Activated T-cell treated with anti-CD3 and anti-CD28 coated beads for 48 hours (primary cell): ENCODE data around the gene NFKBIB.
"Not testable (repeated sequence)": the region's sequence is repeated elsewhere in the genome, so short reads cannot be mapped to it uniquely, and the experiment has no call there.

Source experiments
- DNase-seq: peaks from one replicate; pipeline ENCODE4 v3.0.0-alpha.2; 2020; ENCODE audit warnings: low read depth

The NFKBIB gene

GRCh38 chr19:38875656-38876395 lies 23.9 kb upstream of the NFKBIB start:
- no peak for DNase-seq

GRCh38 chr19:38877781-38878574 lies 21.8 kb upstream of the NFKBIB start, which contains the start of gene RINL:
RINL (minus strand) TSS chr19:38878275; CDS start chr19:38876742, 1,533 bp downstream.
- DNase-seq = peak; percentile 53

GRCh38 chr19:38878575-38879399 lies 21.0 kb upstream of the NFKBIB start:
- DNase-seq = no peak

- no peak for DNase-seq
Measured at GRCh38 chr19:38879400-38879751, 20.4 kb upstream of the NFKBIB start.

DNA sequence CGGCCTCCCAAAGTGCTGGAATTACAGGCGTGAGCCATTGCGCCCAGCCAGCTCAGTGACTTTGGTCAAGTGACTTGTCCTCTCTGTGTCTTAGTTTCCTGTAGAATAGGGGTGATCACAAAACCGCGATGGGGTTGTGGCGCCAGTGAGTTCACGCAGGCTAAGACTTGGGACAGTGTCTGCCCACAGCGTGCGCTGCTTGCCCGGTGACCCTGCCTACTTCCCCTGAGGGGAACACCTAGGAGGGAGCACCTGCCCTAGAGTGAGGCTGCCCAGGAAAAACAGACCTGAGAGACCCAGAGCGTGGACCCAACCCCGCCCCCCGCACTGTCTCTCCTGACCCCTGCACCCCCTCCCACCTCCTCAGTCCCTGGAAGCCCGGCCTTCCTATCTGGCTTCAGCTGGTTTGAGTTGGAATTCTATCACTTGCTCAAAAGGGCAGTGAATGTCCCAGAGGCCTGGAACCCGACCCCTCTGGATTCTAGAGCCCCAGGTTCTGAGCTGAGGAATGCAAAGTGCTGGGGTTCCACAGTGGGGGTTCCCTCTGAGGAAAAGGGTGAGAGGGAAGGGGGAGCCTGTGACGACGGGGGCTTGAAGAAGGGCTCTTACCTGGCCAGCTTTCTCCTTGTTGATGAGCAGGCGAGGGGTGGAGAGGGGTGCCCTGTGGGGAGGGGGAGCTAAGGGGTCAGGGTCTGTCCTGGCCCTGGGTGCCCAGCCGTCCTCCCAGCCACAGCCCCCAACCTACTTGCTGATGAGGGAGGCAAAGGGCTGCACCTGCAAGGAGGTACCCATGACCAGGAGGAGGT lies 19.5 kb upstream of the NFKBIB start:
- DNase-seq = no peak

GRCh38 chr19:38880882-38881609 lies 18.7 kb upstream of the NFKBIB start:
- DNase-seq = no peak

DNA sequence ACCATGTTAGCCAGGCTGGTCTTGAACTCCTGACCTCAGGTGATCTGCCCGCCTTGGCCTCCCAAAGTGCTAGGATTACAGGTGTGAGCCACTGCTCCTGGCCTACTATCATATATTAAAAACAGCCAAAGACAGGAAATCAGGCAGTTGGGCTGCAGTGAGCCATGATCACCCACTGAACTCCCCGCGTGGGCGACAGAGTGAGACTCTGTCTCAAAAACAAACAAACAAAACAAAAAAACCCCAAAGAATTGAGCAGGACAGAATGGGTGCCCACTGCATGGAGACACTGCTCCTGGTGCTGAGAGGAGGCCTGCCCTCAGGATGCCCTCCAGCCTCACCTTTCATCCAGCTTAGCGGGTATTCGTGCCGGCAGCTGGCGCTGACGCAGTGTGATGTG lies 16.5 kb upstream of the NFKBIB start:
- no peak for DNase-seq

GRCh38 chr19:38884691-38885090 lies 15.1 kb upstream of the NFKBIB start:
- DNase-seq = not testable (repeated sequence)

DNA sequence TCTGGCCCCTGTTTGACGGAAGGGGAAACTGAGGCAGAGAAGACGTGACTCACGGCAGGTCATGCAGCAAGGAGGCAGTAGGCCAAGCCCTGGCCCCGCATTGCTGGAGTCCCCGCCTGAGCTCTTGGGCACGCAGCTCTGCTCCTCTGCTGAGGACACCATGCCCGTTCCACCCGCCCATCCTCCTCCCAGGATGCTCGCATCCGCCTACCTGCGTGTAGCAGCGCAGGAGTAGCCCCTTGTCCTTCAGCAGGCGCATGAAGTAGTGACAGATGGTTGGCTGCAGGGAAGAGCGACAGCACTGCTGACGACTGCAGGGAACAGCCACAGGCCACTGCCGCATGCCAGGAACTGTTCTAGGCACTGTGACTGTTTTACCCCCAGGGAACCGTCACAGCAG lies 10.9 kb upstream of the NFKBIB start:
- DNase-seq = no peak

DNA sequence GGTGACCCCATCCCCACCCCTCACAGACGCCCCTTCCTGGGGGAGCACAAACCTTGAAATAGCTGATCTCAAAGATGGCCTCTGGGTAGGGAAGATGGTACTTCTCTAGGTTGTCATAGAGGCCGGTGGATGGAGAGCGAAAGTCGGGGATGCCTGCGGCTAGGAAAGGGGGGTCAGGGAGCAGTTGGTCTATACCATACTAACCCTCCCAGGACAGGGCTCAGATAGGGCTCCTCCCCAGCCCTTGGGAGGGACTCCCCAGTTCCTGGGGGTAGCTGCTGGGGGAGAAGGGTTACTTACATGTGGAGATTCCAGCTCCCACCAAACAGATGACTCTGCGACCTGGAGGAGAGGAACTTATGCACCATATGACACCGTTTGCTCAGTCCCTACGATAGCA lies 10.0 kb upstream of the NFKBIB start:
- no peak for DNase-seq

- no peak for DNase-seq
Measured at GRCh38 chr19:38890686-38891085, 9.1 kb upstream of the NFKBIB start.

GRCh38 chr19:38891771-38892170 lies 8.0 kb upstream of the NFKBIB start:
- DNase-seq = no peak

DNA sequence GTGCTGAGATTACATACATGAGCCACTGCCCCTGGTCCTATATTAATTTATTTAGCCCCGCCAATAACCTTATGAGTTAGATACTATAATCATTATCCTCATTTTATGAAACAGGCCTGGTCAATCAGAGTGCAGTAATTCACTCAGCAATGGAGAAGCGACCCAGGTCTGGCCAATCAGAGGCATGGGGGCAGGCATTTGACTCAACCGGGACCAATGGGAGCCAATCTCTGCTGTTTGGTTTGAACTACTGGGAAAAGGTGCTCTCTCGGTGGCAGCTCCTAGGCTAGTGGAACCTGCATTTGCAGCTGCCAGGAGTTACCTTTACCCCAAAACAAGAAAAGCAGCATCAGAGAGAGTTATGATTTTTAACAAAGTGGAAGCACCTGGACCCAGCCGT lies 6.9 kb upstream of the NFKBIB start:
- DNase-seq = no peak

- DNase-seq = no peak
Measured at GRCh38 chr19:38893341-38893771, 6.4 kb upstream of the NFKBIB start.

DNA sequence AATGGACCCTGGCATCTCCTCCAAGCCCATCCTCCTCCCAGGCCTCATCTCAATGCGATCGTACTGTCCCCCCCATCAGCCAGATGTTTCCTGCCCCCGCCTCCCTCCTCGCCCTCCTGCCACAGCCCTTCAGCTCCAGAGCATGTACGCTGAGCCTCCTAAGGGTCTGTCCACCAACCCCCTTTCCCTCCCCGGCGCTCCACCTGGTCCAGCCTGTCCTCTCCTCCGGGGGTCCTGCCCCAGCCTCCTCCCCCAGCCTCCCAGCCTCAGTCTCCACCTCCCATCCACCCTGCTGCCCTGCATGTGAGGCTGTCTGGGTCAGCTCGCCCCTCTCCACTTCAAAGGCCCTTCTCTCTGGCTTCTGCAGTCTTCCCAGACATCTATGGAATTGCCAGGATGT lies 4.8 kb upstream of the NFKBIB start:
- no peak for DNase-seq

- DNase-seq = no peak
Measured at GRCh38 chr19:38898788-38899446, 852 bp upstream of the NFKBIB start.

DNA sequence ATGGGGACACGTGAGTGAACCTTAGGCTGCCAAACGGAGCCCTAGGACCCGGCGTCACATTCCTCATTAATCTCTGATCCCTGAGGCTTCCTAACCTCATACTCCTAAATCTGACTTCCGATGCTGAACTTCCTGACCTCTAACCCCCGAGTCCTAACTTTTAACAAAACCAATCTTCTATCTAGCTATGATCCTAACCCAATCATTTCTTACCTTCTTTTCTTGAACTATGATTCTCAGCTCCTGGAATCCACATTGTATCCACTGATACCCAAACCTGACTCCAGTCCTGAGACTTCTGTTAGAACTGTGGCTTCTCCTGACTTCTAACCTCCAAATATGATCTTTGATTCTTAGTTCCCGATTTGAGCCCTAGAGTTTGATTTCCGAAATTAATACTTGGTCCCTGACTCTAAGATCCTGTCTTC lies 447 bp downstream of the NFKBIB start:
- no peak for DNase-seq

DNA sequence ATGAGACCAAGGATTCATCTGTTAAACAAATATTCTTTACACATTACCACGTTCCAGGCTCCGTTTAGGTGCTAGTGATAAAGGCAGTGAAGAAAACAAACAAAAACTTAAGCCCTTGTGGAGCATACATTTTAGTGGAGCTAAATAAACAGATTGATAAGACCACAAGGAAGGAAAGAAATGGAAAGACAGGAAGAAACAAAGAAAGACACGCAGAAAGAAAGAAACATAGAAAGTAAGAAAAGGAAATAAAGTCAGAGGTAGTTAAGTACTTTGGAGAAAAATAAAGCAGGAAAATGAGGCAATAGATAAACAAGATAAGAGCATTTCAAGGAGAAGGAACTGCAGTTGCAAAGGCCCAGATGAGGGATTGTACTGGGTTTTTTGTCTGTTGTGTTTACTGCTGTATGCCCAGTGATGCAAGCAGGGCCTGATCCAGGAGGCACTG lies 998 bp downstream of the NFKBIB start:
- DNase-seq = no peak

DNA sequence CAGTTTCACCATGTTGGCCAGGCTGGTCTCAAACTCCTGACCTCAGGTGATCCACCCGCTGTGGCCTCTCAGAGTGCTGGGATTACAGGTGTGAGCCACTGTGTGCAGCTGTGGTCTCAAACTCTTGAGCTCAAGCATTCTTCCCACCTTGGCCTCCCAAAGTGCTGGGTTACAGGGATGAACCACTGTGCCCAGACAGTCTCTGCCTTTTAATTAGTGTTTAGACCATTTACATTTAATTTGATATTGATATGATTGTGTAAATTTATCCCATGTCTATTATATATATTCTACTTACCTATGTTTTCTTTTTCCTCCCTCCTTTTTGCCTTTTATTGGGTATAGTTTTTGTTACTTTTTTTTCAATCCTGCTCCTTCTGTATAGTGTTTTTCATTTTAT lies 1.9 kb downstream of the NFKBIB start:
- DNase-seq = no peak
